Common myeloid progenitor, CD34-positive (primary cell): ENCODE data around the gene CNKSR3.
A peak's percentile ranks its signal among the peaks of the same experiment; 100 is the strongest.

Experiments used
- CTCF ChIA-PET: fragments of 350-600 bp; sonication (Branson Sonifier 250); formaldehyde crosslinking; loops from one replicate; lab custom pipeline; 2021; ENCODE audit warnings: antibody characterized with exemption; lab: Charles Lee
- POLR2A ChIA-PET: fragments of 350-600 bp; sonication (Branson Sonifier 250); formaldehyde crosslinking; loops from one replicate; lab custom pipeline; 2021; ENCODE audit warnings: antibody characterized with exemption; lab: Charles Lee
- DNase-seq, 3 donors: peaks; one replicate each; pipeline versions ENCODE4 v3.0.0 to v3.0.0-alpha.2; 2013
- H3K27ac ChIP-seq, 2 experiments: 1 replicate in 1 of 2; 2 replicates in 1 of 2; pipeline ENCODE4 v1.7.0; 2013; ENCODE audit warnings: inconsistent platforms in 2 of 2, low read length in 2 of 2, mild to moderate bottlenecking in 2 of 2, low read depth in 1 of 2, moderate library complexity in 1 of 2; ENCODE audit not compliant: severe bottlenecking in 2 of 2, insufficient read depth in 1 of 2, poor library complexity in 1 of 2
- H3K27me3 ChIP-seq, 5 experiments: replicated peaks in 2 of 5; 1 replicate in 3 of 5; 2 replicates in 2 of 5; pipeline versions ENCODE4 v1.6.1 to v1.7.0; 2013; ENCODE audit warnings: low read length in 4 of 5, mild to moderate bottlenecking in 2 of 5, moderate library complexity in 2 of 5, inconsistent platforms in 1 of 5; ENCODE audit not compliant: insufficient read depth in 5 of 5, control insufficient read depth in 4 of 5
- H3K36me3 ChIP-seq, 4 experiments: 1 replicate in 2 of 4; 2 replicates in 2 of 4; pipeline versions ENCODE4 v1.6.1 to v1.7.0; 2013; ENCODE audit warnings: low read length in 3 of 4, control low read depth in 1 of 4, mild to moderate bottlenecking in 1 of 4; ENCODE audit not compliant: control insufficient read depth in 4 of 4, insufficient read depth in 4 of 4
- H3K4me1 ChIP-seq, 4 experiments: 1 replicate in 3 of 4; 2 replicates in 1 of 4; pipeline versions ENCODE4 v1.6.1 to v1.7.1; 2013; ENCODE audit warnings: low read length in 3 of 4, mild to moderate bottlenecking in 3 of 4, control low read depth in 1 of 4, inconsistent platforms in 1 of 4, moderate library complexity in 1 of 4; ENCODE audit not compliant: control insufficient read depth in 4 of 4, insufficient read depth in 4 of 4; ENCODE audit errors: control extremely low read depth in 1 of 4
- H3K4me3 ChIP-seq, 7 experiments: 1 replicate in 4 of 7; 2 replicates in 3 of 7; pipeline versions ENCODE4 v1.5.1 to v1.7.0; 2013; ENCODE audit warnings: mild to moderate bottlenecking in 7 of 7, low read length in 6 of 7, moderate library complexity in 6 of 7, inconsistent platforms in 2 of 7, low read depth in 2 of 7, control low read depth in 1 of 7; ENCODE audit not compliant: insufficient read depth in 4 of 7, control insufficient read depth in 1 of 7; ENCODE audit errors: extremely low read depth in 1 of 7
- H3K9me3 ChIP-seq, 5 experiments: 1 replicate in 4 of 5; 2 replicates in 1 of 5; pipeline versions ENCODE4 v1.6.1 to v1.7.1; 2013; ENCODE audit warnings: low read length in 4 of 5, mild to moderate bottlenecking in 2 of 5, inconsistent platforms in 1 of 5, low read depth in 1 of 5, moderate library complexity in 1 of 5; ENCODE audit not compliant: control insufficient read depth in 4 of 5, insufficient read depth in 2 of 5; ENCODE audit errors: control extremely low read depth in 1 of 5
- WGBS: methylation state at CpG from one replicate; pipeline ENCODE4 v1.1.5; 2013; ENCODE audit not compliant: insufficient coverage; 5-methylcytosine and 5-hydroxymethylcytosine counted together

Gene CNKSR3

GRCh38 chr6:154367839-154368695, 142.4 kb downstream of the CNKSR3 start:
- POLR2A ChIA-PET, result no interaction called here
- Histone ChIP-seq H3K4me3 (no peak overlapping the region), H3K27me3 (no peaks in the 10 kb centered on the region), H3K27ac (no peak overlapping the region), H3K36me3 (no peaks in the 10 kb centered on the region), H3K9me3 (no peaks in the 10 kb centered on the region), H3K4me1 (peaks cover 0 to 7% (median under 1%) of the 10 kb centered on the region in 4 experiments)
- WGBS, result 94% methylated on average over 5 of the region's 9 CpGs
- CTCF ChIA-PET, result interaction anchor here (1.0 to 7.9 kb wide), 4 partner anchors 146 to 214 kb away, joined by 3 to 46 read pairs (median 14); no protein-coding TSS in a partner anchor
- peak in 1 of 3 donors; percentile 18 for DNase-seq

- Histone ChIP-seq H3K4me1 (peaks cover 0 to 5% (median under 1%) of the 10 kb centered on the region in 4 experiments), H3K9me3 (no peaks in the 10 kb centered on the region), H3K4me3 (no peak overlapping the region), H3K27me3 (no peaks in the 10 kb centered on the region), H3K36me3 (no peaks in the 10 kb centered on the region), H3K27ac (no peak overlapping the region)
- ChIA-PET POLR2A (no interaction called here), CTCF (interaction anchor here (1.0 to 7.9 kb wide), 3 partner anchors 147 to 213 kb away, joined by 3 to 46 read pairs (median 24); no protein-coding TSS in a partner anchor)
- WGBS, result 91% methylated on average over 2 of the region's 5 CpGs
- no peak for DNase-seq
Observed at GRCh38 chr6:154367336-154367735, 143.1 kb downstream of the CNKSR3 start.

GRCh38 chr6:154363821-154364220, 146.7 kb downstream of the CNKSR3 start:
- POLR2A ChIA-PET, result no interaction called here
- 100% methylated on average over 1 of the region's 4 CpGs for WGBS
- H3K36me3 ChIP-seq, result no peaks in the 10 kb centered on the region
- H3K4me3 ChIP-seq, result no peak overlapping the region
- H3K27ac ChIP-seq, result no peak overlapping the region
- no peaks in the 10 kb centered on the region for H3K9me3 ChIP-seq
- DNase-seq, result no peak
- H3K4me1 ChIP-seq, result peaks cover 0 to 17% (median 9%) of the 10 kb centered on the region in 4 experiments
- CTCF ChIA-PET, result interaction anchor here (1.3 kb wide), 2 partner anchors 10 to 21 kb away, joined by 3 read pairs; no protein-coding TSS in a partner anchor
- no peaks in the 10 kb centered on the region for H3K27me3 ChIP-seq

GRCh38 chr6:154361476-154361875, 149.0 kb downstream of the CNKSR3 start:
- H3K36me3 ChIP-seq, result no peaks in the 10 kb centered on the region
- no peaks in the 10 kb centered on the region for H3K27me3 ChIP-seq
- H3K27ac ChIP-seq, result no peak overlapping the region
- ChIA-PET CTCF (interaction anchor here (1.0 to 1.7 kb wide), 3 partner anchors 10 to 208 kb away, joined by 3 to 4 read pairs (median 4); no protein-coding TSS in a partner anchor), POLR2A (interaction anchor here (0.6 kb wide), 1 partner anchor 11 kb away, joined by 3 read pairs; no protein-coding TSS in a partner anchor)
- WGBS, result 100% methylated on average over 1 of the region's 5 CpGs
- H3K4me1 ChIP-seq, result peaks cover 6 to 32% (median 17%) of the 10 kb centered on the region in 4 experiments
- DNase-seq, result no peak
- H3K4me3 ChIP-seq, result no peak overlapping the region
- no peaks in the 10 kb centered on the region for H3K9me3 ChIP-seq

- peak in 2 of 3 donors; percentile 58 to 74 for DNase-seq
- Histone ChIP-seq H3K27ac (no peak overlapping the region), H3K27me3 (no peaks in the 10 kb centered on the region), H3K4me3 (no peak overlapping the region), H3K36me3 (no peaks in the 10 kb centered on the region), H3K4me1 (peaks cover 16 to 42% (median 27%) of the 10 kb centered on the region in 4 experiments), H3K9me3 (no peaks in the 10 kb centered on the region)
- POLR2A ChIA-PET, result no interaction called here
- WGBS, result 50% methylated on average over 1 of the region's 3 CpGs
- CTCF ChIA-PET, result interaction anchor here (1.0 to 1.7 kb wide), 2 partner anchors 27 to 207 kb away, joined by 3 to 4 read pairs; no protein-coding TSS in a partner anchor
Observed at GRCh38 chr6:154360476-154360875, 150.0 kb downstream of the CNKSR3 start.

GRCh38 chr6:154359679-154360078, 150.8 kb downstream of the CNKSR3 start:
- POLR2A ChIA-PET, result interaction anchor here (0.7 kb wide), 1 partner anchor 152 kb away, joined by 3 read pairs; no protein-coding TSS in a partner anchor
- Histone ChIP-seq H3K9me3 (no peaks in the 10 kb centered on the region), H3K4me3 (no peak overlapping the region), H3K36me3 (no peaks in the 10 kb centered on the region), H3K4me1 (peaks cover 20 to 48% (median 34%) of the 10 kb centered on the region in 4 experiments), H3K27ac (no peak overlapping the region), H3K27me3 (no peaks in the 10 kb centered on the region)
- no peak for DNase-seq
- CTCF ChIA-PET, result interaction anchor here (1.4 kb wide), 1 partner anchor 11 kb away, joined by 4 read pairs; no protein-coding TSS in a partner anchor
- 100% methylated on average over 3 of the region's 4 CpGs for WGBS
